GM10266 (cell line): ENCODE results near the gene TET2.

Experiments
- DNase-seq: peaks from one replicate; pipeline ENCODE4 v3.0.0; 2012; ENCODE audit errors: extremely low spot score
- CTCF ChIP-seq: IDR thresholded peaks from 2 replicates; pipeline ENCODE4 v1.5.1; 2012; ENCODE audit warnings: mild to moderate bottlenecking, low read depth; ENCODE audit not compliant: control insufficient read depth, insufficient read depth; ENCODE audit errors: missing control alignments

Gene TET2

GRCh38 chr4:105182211-105182610, 35.5 kb downstream of the TET2 start:
- no peak for DNase-seq
- TF ChIP-seq CTCF: no peak

- no peak for DNase-seq
- no peak for TF ChIP-seq CTCF
These were observed 37.8 kb downstream of the TET2 start for GRCh38 chr4:105184316-105184980.

GRCh38 chr4:105186701-105187161, 40.1 kb downstream of the TET2 start:
- DNase-seq: no peak
- TF ChIP-seq CTCF: no peak

GRCh38 chr4:105189855-105190650, 43.4 kb downstream of the TET2 start:
- no peak for TF ChIP-seq CTCF
- DNase-seq: no peak

- no peak for TF ChIP-seq CTCF
- peak; percentile 45 for DNase-seq
These were observed 45.0 kb downstream of the TET2 start for GRCh38 chr4:105191621-105192210.

GRCh38 chr4:105192474-105192873, 45.8 kb downstream of the TET2 start:
- no peak for DNase-seq
- TF ChIP-seq CTCF: no peak
